Measurements from ENCODE around the gene PDIA6. TPM values are rescaled to one million over a fixed set of nuclear protein-coding genes. Genes with fewer than 3 reads are reported as not detected.

Gene PDIA6
- total RNA-seq, 2 donors from 2014 or later: 113 to 141 TPM

DNA sequence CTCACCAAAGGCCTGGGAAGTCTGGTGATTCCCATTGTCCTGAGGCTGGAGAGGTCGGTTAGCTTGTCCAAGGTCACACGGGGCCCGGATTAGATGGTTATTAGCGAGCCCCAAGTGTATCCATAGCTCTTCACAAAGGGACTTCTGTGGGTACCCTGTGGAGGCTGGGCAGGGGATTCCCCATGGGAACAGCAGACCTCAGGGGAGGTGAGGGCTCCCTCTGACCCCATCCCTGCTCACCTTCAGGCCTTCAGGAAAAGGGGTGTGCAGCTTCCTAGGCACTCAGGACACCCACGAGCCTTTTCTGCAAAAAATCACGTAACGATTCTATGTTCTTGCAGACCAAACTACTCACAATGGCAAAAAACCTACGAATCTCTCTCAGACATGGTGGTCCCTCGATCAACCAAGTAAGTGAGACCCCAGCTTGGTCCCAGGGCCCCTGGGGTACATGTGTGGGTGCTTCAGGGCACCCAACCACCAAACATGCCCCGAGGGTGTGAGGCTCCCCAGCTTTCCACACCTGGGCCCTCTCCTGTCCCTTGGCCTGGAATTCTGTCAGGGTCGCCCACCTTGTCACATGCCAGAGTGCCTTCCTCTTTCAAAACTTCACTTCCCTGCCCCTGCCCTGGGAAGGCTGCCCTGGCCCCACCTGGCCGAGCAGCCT, 40.3 kb downstream of the PDIA6 start:
- no peak for ATAC-seq
- Histone ChIP-seq H3K27ac (no peak overlapping the region), H3K4me1 (no peaks in the 10 kb centered on the region), H3K27me3 (no peaks in the 10 kb centered on the region), H3K4me3 (no peak overlapping the region), H3K9me3 (no peaks in the 10 kb centered on the region), H3K36me3 (replicated peaks in 1 of 2; ENCODE audit: insufficient read depth in 1 of 2, low read depth in 2 of 2) (no peaks in the 10 kb centered on the region)
- TF ChIP-seq POLR2A (IDR thresholded peaks at IDR 0.05): no peak
- TF ChIP-seq, protein P1, sequence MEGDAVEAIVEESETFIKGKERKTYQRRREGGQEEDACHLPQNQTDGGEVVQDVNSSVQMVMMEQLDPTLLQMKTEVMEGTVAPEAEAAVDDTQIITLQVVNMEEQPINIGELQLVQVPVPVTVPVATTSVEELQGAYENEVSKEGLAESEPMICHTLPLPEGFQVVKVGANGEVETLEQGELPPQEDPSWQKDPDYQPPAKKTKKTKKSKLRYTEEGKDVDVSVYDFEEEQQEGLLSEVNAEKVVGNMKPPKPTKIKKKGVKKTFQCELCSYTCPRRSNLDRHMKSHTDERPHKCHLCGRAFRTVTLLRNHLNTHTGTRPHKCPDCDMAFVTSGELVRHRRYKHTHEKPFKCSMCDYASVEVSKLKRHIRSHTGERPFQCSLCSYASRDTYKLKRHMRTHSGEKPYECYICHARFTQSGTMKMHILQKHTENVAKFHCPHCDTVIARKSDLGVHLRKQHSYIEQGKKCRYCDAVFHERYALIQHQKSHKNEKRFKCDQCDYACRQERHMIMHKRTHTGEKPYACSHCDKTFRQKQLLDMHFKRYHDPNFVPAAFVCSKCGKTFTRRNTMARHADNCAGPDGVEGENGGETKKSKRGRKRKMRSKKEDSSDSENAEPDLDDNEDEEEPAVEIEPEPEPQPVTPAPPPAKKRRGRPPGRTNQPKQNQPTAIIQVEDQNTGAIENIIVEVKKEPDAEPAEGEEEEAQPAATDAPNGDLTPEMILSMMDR (IDR thresholded peaks at IDR 0.05): no peak
- intact Hi-C loops (cut with DNase I): no loop called here
- DNase-seq: no peak
- WGBS, 2 donors: 80 to 83% methylated on average over 8 to 12 of the region's 12 CpGs

- Histone ChIP-seq H3K27me3 (no peaks in the 10 kb centered on the region), H3K27ac (no peak overlapping the region), H3K4me3 (no peak overlapping the region), H3K36me3 (replicated peaks in 1 of 2; ENCODE audit: insufficient read depth in 1 of 2, low read depth in 2 of 2) (no peaks in the 10 kb centered on the region), H3K9me3 (no peaks in the 10 kb centered on the region), H3K4me1 (no peaks in the 10 kb centered on the region)
- no peak for TF ChIP-seq POLR2A (IDR thresholded peaks at IDR 0.05)
- TF ChIP-seq, protein P1 (IDR thresholded peaks at IDR 0.05): no peak
- intact Hi-C loops (cut with DNase I): no loop called here
- ATAC-seq (no peak), DNase-seq (no peak)
- 75 to 86% methylated on average over 13 of the region's 13 CpGs for WGBS, 2 donors
These were observed 40.8 kb downstream of the PDIA6 start for GRCh38 chr2:10771786-10772185.

- intact Hi-C loops (cut with DNase I): no loop called here
- Histone ChIP-seq H3K27me3 (no peaks in the 10 kb centered on the region), H3K36me3 (replicated peaks in 1 of 2; ENCODE audit: insufficient read depth in 1 of 2, low read depth in 2 of 2) (no peaks in the 10 kb centered on the region), H3K27ac (no peak overlapping the region), H3K9me3 (no peaks in the 10 kb centered on the region), H3K4me3 (no peak overlapping the region), H3K4me1 (no peaks in the 10 kb centered on the region)
- TF ChIP-seq, protein P1 (IDR thresholded peaks at IDR 0.05): no peak
- no peak for TF ChIP-seq POLR2A (IDR thresholded peaks at IDR 0.05)
- DNase-seq: no peak
- WGBS, 2 donors: 69 to 80% methylated on average over 10 to 22 of the region's 22 CpGs
- ATAC-seq: no peak
These were observed 41.4 kb downstream of the PDIA6 start for GRCh38 chr2:10770956-10771750.

GRCh38 chr2:10768063-10768507, 44.5 kb downstream of the PDIA6 start:
- Histone ChIP-seq H3K4me1 (no peaks in the 10 kb centered on the region), H3K27me3 (no peaks in the 10 kb centered on the region), H3K36me3 (replicated peaks in 1 of 2; ENCODE audit: insufficient read depth in 1 of 2, low read depth in 2 of 2) (no peaks in the 10 kb centered on the region), H3K4me3 (no peak overlapping the region), H3K27ac (no peak overlapping the region), H3K9me3 (no peaks in the 10 kb centered on the region)
- DNase-seq (no peak), ATAC-seq (no peak)
- TF ChIP-seq, protein P1 (IDR thresholded peaks at IDR 0.05): no peak
- TF ChIP-seq POLR2A (IDR thresholded peaks at IDR 0.05): no peak
- intact Hi-C loops (cut with DNase I): no loop called here
- WGBS, 2 donors: 54 to 72% methylated on average over 7 to 15 of the region's 16 CpGs

Data from body of pancreas (tissue), 4 donors.